Gastroesophageal sphincter (tissue), 3 donors: ENCODE results near the gene RIMS3.

Experiments
- CTCF ChIP-seq, 4 experiments: fragments of 200-600 bp in 2 of 4; fragments of 450-650 bp in 2 of 4; sonication (generic) in 1 of 4; IDR thresholded peaks; one replicate each; pipeline ENCODE4 v1.5.1; 2017 to 2019; ENCODE audit warnings: antibody characterized with exemption in 4 of 4, mild to moderate bottlenecking in 2 of 4, moderate library complexity in 2 of 4
- POLR2A ChIP-seq, 2 donors: fragments of 450-650 bp; IDR thresholded peaks; one replicate each; pipeline ENCODE4 v1.6.1; 2017; ENCODE audit warnings: antibody characterized with exemption in 2 of 2, mild to moderate bottlenecking in 2 of 2, moderate library complexity in 1 of 2

- TF ChIP-seq CTCF (IDR thresholded peaks at IDR 0.05) (no peak), POLR2A (IDR thresholded peaks at IDR 0.05) (no peak)
Measured at GRCh38 chr1:40638097-40639036, 27.1 kb downstream of the RIMS3 start.
